GM10248 (cell line): ENCODE measurements around the gene INO80C.
"Not testable (repeated sequence)": the region's sequence is repeated elsewhere in the genome, so short reads cannot be mapped to it uniquely, and the experiment has no call there.

Experiments
- CTCF ChIA-PET: fragments of 300-600 bp; sonication (Branson Sonifier 250); formaldehyde crosslinking; extraction: SDS; loops from one replicate; lab custom pipeline; 2021; ENCODE audit warnings: antibody characterized with exemption; lab: Yijun Ruan, JAX
- POLR2A ChIA-PET: fragments of 350-650 bp; sonication (Branson Sonifier 250); formaldehyde crosslinking; extraction: SDS; loops from one replicate; lab custom pipeline; 2020; ENCODE audit warnings: antibody characterized with exemption; lab: Yijun Ruan, JAX
- DNase-seq: peaks from one replicate; pipeline ENCODE4 v3.0.0; 2012; ENCODE audit errors: extremely low spot score
- CTCF ChIP-seq: IDR thresholded peaks from 2 replicates; pipeline ENCODE4 v1.5.1; 2012; ENCODE audit warnings: mild to moderate bottlenecking, low read depth; ENCODE audit errors: extremely low read depth, missing control alignments, control extremely low read depth

The INO80C gene

GRCh38 chr18:35458677-35459441 lies 38.9 kb downstream of the INO80C start:
- ChIA-PET POLR2A (interaction anchor here (0.6 kb wide), 1 partner anchor 398 kb away, joined by 3 read pairs; no protein-coding TSS in a partner anchor), CTCF (interaction anchor here (1.3 to 1.7 kb wide), 3 partner anchors 12 to 22 kb away, joined by 3 read pairs; no protein-coding TSS in a partner anchor)
- DNase-seq, result no peak
- TF ChIP-seq CTCF, result no peak

GRCh38 chr18:35458271-35458670 lies 39.5 kb downstream of the INO80C start:
- no peak for DNase-seq
- ChIA-PET CTCF (interaction anchor here (1.3 to 1.7 kb wide), 2 partner anchors 15 to 23 kb away, joined by 3 read pairs; no protein-coding TSS in a partner anchor), POLR2A (interaction anchor here (0.6 kb wide), 1 partner anchor 398 kb away, joined by 3 read pairs; no protein-coding TSS in a partner anchor)
- TF ChIP-seq CTCF, result no peak

GRCh38 chr18:35457140-35457704 lies 40.5 kb downstream of the INO80C start:
- ChIA-PET POLR2A (no interaction called here), CTCF (interaction anchor here (1.3 to 1.7 kb wide), 2 partner anchors 16 to 24 kb away, joined by 3 read pairs; no protein-coding TSS in a partner anchor)
- TF ChIP-seq CTCF, result no peak
- no peak for DNase-seq

GRCh38 chr18:35455926-35456763 lies 41.6 kb downstream of the INO80C start:
- POLR2A ChIA-PET, result no interaction called here
- CTCF ChIA-PET, result interaction anchor here (1.0 to 1.1 kb wide), 3 partner anchors 38 to 153 kb away, joined by 3 read pairs; no protein-coding TSS in a partner anchor
- no peak for DNase-seq
- no peak for TF ChIP-seq CTCF

GRCh38 chr18:35454803-35455202 lies 43.0 kb downstream of the INO80C start:
- no peak for DNase-seq
- TF ChIP-seq CTCF, result no peak
- ChIA-PET POLR2A (no interaction called here), CTCF (no interaction called here)

GRCh38 chr18:35453065-35453464 lies 44.7 kb downstream of the INO80C start:
- CTCF ChIA-PET, result interaction anchor here (1.5 kb wide), 1 partner anchor 15 kb away, joined by 3 read pairs; no protein-coding TSS in a partner anchor
- POLR2A ChIA-PET, DNase-seq: not testable (repeated sequence)
